Ascending aorta (tissue), 2 donors: ENCODE data around the gene PTGES. TPM values are rescaled to one million over a fixed set of nuclear protein-coding genes. Genes with fewer than 3 reads are reported as not detected.
"Not testable (repeated sequence)": the region's sequence is repeated elsewhere in the genome, so short reads cannot be mapped to it uniquely, and the experiment has no call there.

ENCODE experiments used
- DNase-seq, 2 donors: peaks; one replicate each; pipeline ENCODE4 v3.0.0-alpha.2; 2019; ENCODE audit warnings: low spot score in 2 of 2
- H3K27ac ChIP-seq, 2 donors: fragments of 200-600 bp; sonication (generic); one replicate each; pipeline ENCODE4 v1.5.1; 2016 to 2017; ENCODE audit warnings: mild to moderate bottlenecking in 1 of 2
- H3K27me3 ChIP-seq: fragments of 200-600 bp; sonication (generic); one replicate; pipeline ENCODE4 v1.5.1; 2017
- H3K36me3 ChIP-seq, 2 donors: fragments of 200-600 bp; sonication (generic); one replicate each; pipeline ENCODE4 v1.5.1; 2016
- H3K4me1 ChIP-seq, 2 donors: fragments of 200-600 bp; sonication (generic); one replicate each; pipeline ENCODE4 v1.5.1; 2016 to 2017; ENCODE audit warnings: mild to moderate bottlenecking in 1 of 2
- H3K4me3 ChIP-seq, 2 donors: fragments of 200-600 bp; sonication (generic); one replicate each; pipeline ENCODE4 v1.5.1; 2016 to 2017; ENCODE audit warnings: mild to moderate bottlenecking in 1 of 2
- H3K9me3 ChIP-seq, 2 donors: fragments of 200-600 bp; sonication (generic); one replicate each; pipeline ENCODE4 v1.5.1; 2016
- CTCF ChIP-seq, 3 experiments: fragments of 200-600 bp in 2 of 3; fragments of 450-650 bp in 1 of 3; sonication (generic) in 2 of 3; IDR thresholded peaks; one replicate each; pipeline ENCODE4 v1.5.1; 2016 to 2019; ENCODE audit warnings: antibody characterized with exemption in 3 of 3, mild to moderate bottlenecking in 1 of 3, moderate library complexity in 1 of 3
- intact Hi-C: fragments of 100-400 bp; cut with DNase I; formaldehyde crosslinking; loops from one replicate; pipeline ENCODE4 v1.15.1; 2023
- total RNA-seq: library from RNA; depleted of rRNA; stranded (reverse); fragments of >200 nt; gene quantifications from one replicate; pipeline ENCODE4 v1.1.0, GENCODE V29; 2016

The PTGES gene
- 8.9 TPM for total RNA-seq

GRCh38 chr9:129752900-129753729, at the start of gene PTGES:
Gene PTGES, minus strand, starts transcription at chr9:129753042. Its CDS starts 30 bp downstream, at chr9:129753012.
- DNase-seq, result peak in 1 of 2 donors; percentile 77
- no peaks in the 10 kb centered on the region for H3K27me3 ChIP-seq
- H3K4me3 ChIP-seq, result peak within 1 kb of the TSS; percentile 43 to 49
- no peak for TF ChIP-seq CTCF (IDR thresholded peaks at IDR 0.05)
- H3K27ac ChIP-seq, result no peak within 1 kb of the TSS
- peaks cover 0 to 5% of the 10 kb centered on the region in 2 donors for H3K4me1 ChIP-seq
- intact Hi-C loops, result no loop called here
- no peaks in the 10 kb centered on the region for H3K36me3 ChIP-seq
- H3K9me3 ChIP-seq, result no peaks in the 10 kb centered on the region

- TF ChIP-seq CTCF (IDR thresholded peaks at IDR 0.05), result no peak
- Histone ChIP-seq H3K36me3 (peaks cover 3 to 7% of the 10 kb centered on the region in 2 donors), H3K4me3 (no peak overlapping the region), H3K4me1 (peaks cover 8 to 10% of the 10 kb centered on the region in 2 donors), H3K27me3 (no peaks in the 10 kb centered on the region), H3K9me3 (no peaks in the 10 kb centered on the region), H3K27ac (no peak overlapping the region)
- DNase-seq, result no peak
- intact Hi-C loops, result no loop called here
Observed at GRCh38 chr9:129801504-129801903, 48.7 kb upstream of the PTGES start.

- no peak for DNase-seq
- H3K27me3 ChIP-seq, result no peaks in the 10 kb centered on the region
- no peak overlapping the region for H3K27ac ChIP-seq
- H3K4me1 ChIP-seq, result peaks cover 2 to 5% of the 10 kb centered on the region in 2 donors
- no peak for TF ChIP-seq CTCF (IDR thresholded peaks at IDR 0.05)
- no peaks in the 10 kb centered on the region for H3K9me3 ChIP-seq
- H3K4me3 ChIP-seq, result no peak overlapping the region
- H3K36me3 ChIP-seq, result no peaks in the 10 kb centered on the region
- intact Hi-C loops, result loop anchor here (5.0 kb wide), 1 partner anchor 677 kb away; no protein-coding TSS in a partner anchor
Observed at GRCh38 chr9:129798973-129799372, 46.1 kb upstream of the PTGES start.

GRCh38 chr9:129796029-129796428, 43.2 kb upstream of the PTGES start:
- not testable (repeated sequence) for H3K27me3 ChIP-seq

GRCh38 chr9:129794549-129794948, 41.7 kb upstream of the PTGES start:
- Histone ChIP-seq H3K27ac (no peak overlapping the region), H3K27me3 (no peaks in the 10 kb centered on the region), H3K4me3 (no peak overlapping the region), H3K9me3 (no peaks in the 10 kb centered on the region), H3K4me1 (no peaks in the 10 kb centered on the region), H3K36me3 (no peaks in the 10 kb centered on the region)
- no peak for TF ChIP-seq CTCF (IDR thresholded peaks at IDR 0.05)
- DNase-seq, result no peak
- intact Hi-C loops, result no loop called here

More at GRCh38 chr9:129796029-129796428, 43.2 kb upstream of the PTGES start:
- not testable (repeated sequence) for H3K4me1 ChIP-seq, DNase-seq, H3K9me3 ChIP-seq, H3K36me3 ChIP-seq, H3K4me3 ChIP-seq, H3K27ac ChIP-seq
- intact Hi-C loops, result loop anchor here (5.0 kb wide), 1 partner anchor 674 kb away; no protein-coding TSS in a partner anchor

- no peak for TF ChIP-seq CTCF (IDR thresholded peaks at IDR 0.05)
- Histone ChIP-seq H3K9me3 (no peaks in the 10 kb centered on the region), H3K4me3 (no peak overlapping the region), H3K27me3 (no peaks in the 10 kb centered on the region), H3K27ac (no peak overlapping the region), H3K36me3 (no peaks in the 10 kb centered on the region), H3K4me1 (no peaks in the 10 kb centered on the region)
- DNase-seq, result no peak
- intact Hi-C loops, result no loop called here
Observed at GRCh38 chr9:129786481-129786880, 33.6 kb upstream of the PTGES start.
